Gastroesophageal sphincter (tissue), 4 donors: ENCODE results near the gene CASKIN1. TPM values are rescaled to one million over a fixed set of nuclear protein-coding genes. Genes with fewer than 3 reads are reported as not detected.

Source experiments
- ATAC-seq: fragments of 150-250 bp; one replicate; pipeline ENCODE4 v1.9.1; 2016; ENCODE audit warnings: mild to moderate bottlenecking, moderate library complexity
- H3K27ac ChIP-seq, 4 donors: fragments of 200-600 bp; sonication (generic) in 3 of 4; 1 replicate in 3 of 4; 2 replicates in 1 of 4; pipeline ENCODE4 v1.5.1; 2016 to 2019
- H3K27me3 ChIP-seq: fragments of 200-600 bp; sonication (generic); one replicate; pipeline ENCODE4 v1.5.1; 2019
- H3K36me3 ChIP-seq, 2 donors: fragments of 200-600 bp; sonication (generic); one replicate each; pipeline ENCODE4 v1.5.1; 2019; ENCODE audit warnings: control low read depth in 1 of 2
- H3K4me1 ChIP-seq, 3 donors: fragments of 200-600 bp; sonication (generic); 1 replicate in 2 of 3; 2 replicates in 1 of 3; pipeline ENCODE4 v1.5.1; 2016 to 2019; ENCODE audit warnings: control low read depth in 2 of 3
- H3K4me3 ChIP-seq, 2 donors: fragments of 200-600 bp; sonication (generic); one replicate each; pipeline ENCODE4 v1.5.1; 2019; ENCODE audit warnings: mild to moderate bottlenecking in 1 of 2, moderate library complexity in 1 of 2
- H3K9me3 ChIP-seq, 3 donors: fragments of 200-600 bp; sonication (generic); one replicate each; pipeline ENCODE4 v1.5.1; 2017 to 2019; ENCODE audit warnings: control low read depth in 2 of 3
- CTCF ChIP-seq, 4 experiments: fragments of 200-600 bp in 2 of 4; fragments of 450-650 bp in 2 of 4; sonication (generic) in 1 of 4; IDR thresholded peaks; one replicate each; pipeline ENCODE4 v1.5.1; 2017 to 2019; ENCODE audit warnings: antibody characterized with exemption in 4 of 4, mild to moderate bottlenecking in 2 of 4, moderate library complexity in 2 of 4
- EP300 ChIP-seq: sonication (generic); formaldehyde crosslinking; IDR thresholded peaks from one replicate; pipeline ENCODE4 v1.6.1; 2017; ENCODE audit warnings: antibody characterized with exemption, mild to moderate bottlenecking
- POLR2A ChIP-seq, 2 donors: fragments of 450-650 bp; IDR thresholded peaks; one replicate each; pipeline ENCODE4 v1.6.1; 2017; ENCODE audit warnings: antibody characterized with exemption in 2 of 2, mild to moderate bottlenecking in 2 of 2, moderate library complexity in 1 of 2
- POLR2AphosphoS5 ChIP-seq: sonication (generic); formaldehyde crosslinking; IDR thresholded peaks from one replicate; pipeline ENCODE4 v1.6.1; 2017; ENCODE audit warnings: antibody characterized with exemption
- WGBS, 2 donors: methylation state at CpG; one replicate each; pipeline ENCODE4 v1.1.5; 2018; ENCODE audit warnings: low coverage in 1 of 2; 5-methylcytosine and 5-hydroxymethylcytosine counted together
- total RNA-seq, 4 donors: library from RNA; depleted of rRNA; stranded (reverse); fragments of >200 nt; gene quantifications; one replicate each; pipeline ENCODE4 v1.1.0, GENCODE V29; 2016

Gene CASKIN1
- total RNA-seq, 4 donors from 2014 or later: 0.27 to 0.35 TPM; not detected in 2

DNA sequence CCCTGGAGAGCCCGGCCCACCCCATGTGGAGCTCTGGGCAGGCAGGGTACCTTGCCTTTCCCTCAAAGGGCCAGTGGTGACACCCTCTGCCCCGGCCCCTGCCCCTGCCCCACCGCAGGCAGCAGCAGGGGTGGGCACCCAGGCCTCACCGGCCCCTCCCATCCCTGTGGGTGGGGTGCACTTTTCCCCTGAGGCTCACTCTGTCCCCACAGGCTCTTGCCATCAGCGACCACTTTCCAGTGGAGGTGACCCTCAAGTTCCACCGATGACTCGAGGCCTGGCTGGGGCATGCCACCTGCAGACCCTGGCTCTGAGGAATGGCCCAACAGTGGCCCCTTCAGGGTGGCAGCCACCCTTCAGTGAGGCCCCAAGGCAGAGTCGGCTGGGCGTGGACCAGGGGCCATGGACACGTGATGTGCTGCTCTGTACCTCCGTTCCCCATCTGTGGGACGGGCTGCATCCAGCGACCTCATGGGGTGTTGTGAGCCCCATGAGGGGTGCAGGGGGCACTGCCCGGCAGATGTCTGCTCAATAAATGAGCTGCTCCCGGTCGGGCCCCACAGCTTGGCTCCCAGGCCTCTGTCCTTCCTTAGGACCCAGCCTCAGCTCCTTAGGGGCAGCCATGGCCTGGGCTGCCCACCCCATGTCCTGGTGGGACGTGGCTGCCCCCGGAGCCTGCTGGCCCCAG lies 41.9 kb upstream of the CASKIN1 start:
- 61 to 80% methylated on average over 1 to 7 of the region's 18 CpGs for WGBS, 2 donors

DNA sequence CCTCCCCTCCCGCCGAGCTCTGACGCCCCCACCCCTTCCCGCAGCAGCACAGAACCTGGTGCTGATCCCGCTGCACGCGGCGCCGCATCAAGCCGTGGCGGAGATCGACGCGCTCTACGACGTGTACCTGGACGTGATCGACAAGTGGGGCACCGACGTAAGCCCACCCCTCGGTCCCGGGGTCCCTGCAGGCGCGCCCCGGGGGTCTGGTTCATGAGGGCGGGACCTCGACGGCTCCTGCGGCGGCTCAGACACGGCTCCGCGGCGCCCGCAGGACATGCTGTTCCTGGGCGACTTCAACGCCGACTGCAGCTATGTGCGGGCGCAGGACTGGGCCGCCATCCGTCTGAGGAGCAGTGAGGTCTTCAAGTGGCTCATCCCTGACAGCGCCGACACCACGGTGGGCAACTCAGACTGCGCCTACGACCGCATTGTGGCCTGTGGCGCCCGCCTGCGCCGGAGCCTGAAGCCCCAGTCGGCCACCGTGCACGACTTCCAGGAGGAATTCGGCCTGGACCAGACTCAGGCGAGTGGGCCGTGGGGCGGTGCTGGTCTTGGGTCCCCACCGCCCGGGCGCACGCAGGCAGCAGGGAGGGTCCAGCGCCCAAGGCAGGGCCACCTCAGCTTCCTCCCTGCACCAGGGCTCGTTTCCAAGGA lies 41.2 kb upstream of the CASKIN1 start:
- H3K4me1 ChIP-seq: peaks cover 6 to 28% (median 17%) of the 10 kb centered on the region in 3 donors
- TF ChIP-seq CTCF (IDR thresholded peaks at IDR 0.05): no peak
- TF ChIP-seq EP300: no peak
- TF ChIP-seq POLR2AphosphoS5: no peak
- no peak for TF ChIP-seq POLR2A (IDR thresholded peaks at IDR 0.05)
- H3K9me3 ChIP-seq: no peaks in the 10 kb centered on the region
- H3K27ac ChIP-seq: no peak overlapping the region
- H3K27me3 ChIP-seq: peaks cover 57% of the 10 kb centered on the region
- peak; percentile 20 for ATAC-seq
- 0% methylated on average over 1 of the region's 65 CpGs; no CpG with 5 or more reads in 1 of the 2 donors for WGBS, 2 donors
- H3K4me3 ChIP-seq: peak overlapping the region in 1 of 2 donors; percentile 0
- H3K36me3 ChIP-seq: peaks cover 0 to 64% of the 10 kb centered on the region in 2 donors

More for the DNA sequence above, 41.9 kb upstream of the CASKIN1 start:
- ATAC-seq: no peak
- peaks cover 51% of the 10 kb centered on the region for H3K27me3 ChIP-seq
- H3K27ac ChIP-seq: peak overlapping the region in 1 of 4 donors; percentile 18
- TF ChIP-seq EP300 (no peak), POLR2A (IDR thresholded peaks at IDR 0.05) (no peak), POLR2AphosphoS5 (no peak), CTCF (IDR thresholded peaks at IDR 0.05) (no peak)
- peaks cover 6 to 28% (median 17%) of the 10 kb centered on the region in 3 donors for H3K4me1 ChIP-seq
- no peaks in the 10 kb centered on the region for H3K9me3 ChIP-seq
- H3K4me3 ChIP-seq: no peak overlapping the region
- H3K36me3 ChIP-seq: peaks cover 0 to 64% of the 10 kb centered on the region in 2 donors

DNA sequence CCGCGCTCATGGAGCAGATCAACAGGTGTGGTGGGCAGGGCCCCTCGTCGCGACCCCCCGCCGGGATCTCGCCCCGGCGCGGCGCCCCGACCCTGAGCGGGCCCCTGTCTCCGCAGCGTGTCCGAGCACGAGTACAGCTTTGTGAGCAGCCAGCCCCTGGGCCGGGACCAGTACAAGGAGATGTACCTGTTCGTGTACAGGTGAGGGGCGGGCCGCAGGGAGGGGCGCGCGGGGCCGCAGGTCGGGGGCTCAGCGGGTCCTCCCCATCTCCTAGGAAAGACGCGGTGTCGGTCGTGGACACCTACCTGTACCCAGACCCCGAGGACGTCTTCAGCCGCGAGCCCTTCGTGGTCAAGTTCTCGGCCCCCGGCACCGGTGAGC lies 40.7 kb upstream of the CASKIN1 start:
- 22% methylated on average over 6 of the region's 40 CpGs; no CpG with 5 or more reads in 1 of the 2 donors for WGBS, 2 donors
- Histone ChIP-seq H3K9me3 (no peaks in the 10 kb centered on the region), H3K27me3 (peaks cover 62% of the 10 kb centered on the region), H3K4me1 (peaks cover 6 to 28% (median 17%) of the 10 kb centered on the region in 3 donors), H3K4me3 (peak overlapping the region in 1 of 2 donors; percentile 38), H3K27ac (no peak overlapping the region), H3K36me3 (peaks cover 0 to 64% of the 10 kb centered on the region in 2 donors)
- no peak for TF ChIP-seq POLR2AphosphoS5
- TF ChIP-seq POLR2A (IDR thresholded peaks at IDR 0.05): no peak
- ATAC-seq: no peak

DNA sequence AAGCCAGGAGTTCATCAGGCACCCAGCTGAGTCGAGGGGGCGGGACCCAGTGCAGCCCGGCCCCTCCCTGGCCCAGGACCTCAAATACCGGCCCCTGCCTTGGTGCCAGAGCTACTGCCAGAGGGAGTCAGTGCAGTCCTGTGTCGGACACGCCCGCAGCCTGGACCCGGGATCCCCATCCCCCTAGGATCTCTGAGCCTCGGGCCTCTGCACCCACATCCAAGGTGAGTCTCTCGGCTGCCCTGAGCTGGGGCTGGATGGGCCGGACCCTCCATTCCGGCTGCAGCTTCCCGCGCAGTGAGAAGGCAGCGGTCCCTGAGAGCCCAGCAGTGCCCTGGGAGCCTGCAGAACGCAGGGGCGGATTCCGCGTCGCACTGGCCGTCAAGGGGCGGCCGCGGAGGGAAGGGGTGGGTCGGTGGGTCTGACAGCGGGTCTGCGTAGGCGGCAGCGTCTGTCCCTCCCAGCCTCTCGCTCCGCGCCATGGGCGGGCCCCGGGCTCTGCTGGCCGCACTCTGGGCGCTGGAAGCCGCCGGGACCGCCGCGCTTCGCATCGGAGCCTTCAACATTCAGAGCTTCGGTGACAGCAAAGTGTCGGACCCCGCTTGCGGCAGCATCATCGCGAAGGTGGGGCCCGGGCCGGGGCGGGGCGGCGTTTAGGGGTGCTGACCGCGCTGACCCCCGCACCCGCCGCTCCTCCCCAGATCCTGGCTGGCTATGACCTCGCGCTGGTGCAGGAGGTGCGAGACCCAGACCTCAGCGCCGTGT lies 40.1 kb upstream of the CASKIN1 start, which contains the start of gene DNASE1L2:
DNASE1L2 (plus strand) TSS at position 108 of the 765 bp plus-strand sequence; CDS start at position 481, 373 bp downstream.
- no peaks in the 10 kb centered on the region for H3K9me3 ChIP-seq
- peaks cover 6 to 28% (median 17%) of the 10 kb centered on the region in 3 donors for H3K4me1 ChIP-seq
- TF ChIP-seq EP300 (no peak), POLR2AphosphoS5 (peak; percentile 20)
- H3K27me3 ChIP-seq: peaks cover 65% of the 10 kb centered on the region
- H3K27ac ChIP-seq: no peak within 1 kb of the TSS
- peaks cover 0 to 64% of the 10 kb centered on the region in 2 donors for H3K36me3 ChIP-seq
- peak; percentile 26 for ATAC-seq
- no CpG with 5 or more reads among the region's 64 CpGs for WGBS, 2 donors
- H3K4me3 ChIP-seq: peak within 1 kb of the TSS in 1 of 2 donors; percentile 38

DNA sequence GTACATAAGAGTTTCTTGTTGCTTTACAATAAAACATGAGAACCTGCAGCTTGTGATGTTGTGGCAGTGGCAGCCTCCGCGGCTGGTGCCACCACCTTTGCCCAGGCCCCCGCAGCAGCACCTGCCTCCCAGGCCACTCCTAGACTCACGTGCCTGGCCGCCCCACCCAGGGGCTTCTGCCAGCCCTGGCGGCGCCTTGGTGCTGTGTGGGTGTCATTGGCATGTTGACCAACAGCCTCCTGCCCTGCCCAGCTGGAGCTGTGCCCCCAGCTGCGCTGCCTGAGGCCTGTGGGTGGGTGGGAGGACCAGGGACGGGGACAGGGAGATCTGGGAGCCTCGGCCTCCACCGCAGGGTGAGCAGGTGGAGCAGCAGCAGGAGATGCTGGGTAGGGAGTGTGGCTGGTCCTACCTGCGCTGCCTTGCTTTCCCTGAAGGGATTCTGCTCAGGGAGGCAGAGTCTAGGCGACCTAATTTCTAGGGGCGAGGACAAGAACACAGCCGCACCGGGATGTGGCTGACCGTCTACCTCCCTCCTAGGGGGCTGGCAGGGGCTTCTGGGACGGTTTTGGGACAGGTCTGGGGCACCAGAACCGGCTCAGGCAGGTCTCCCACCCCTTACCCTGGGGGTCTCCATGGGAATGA lies 39.4 kb upstream of the CASKIN1 start:
- TF ChIP-seq POLR2AphosphoS5 (no peak), POLR2A (IDR thresholded peaks at IDR 0.05) (no peak), CTCF (IDR thresholded peaks at IDR 0.05) (no peak), EP300 (no peak)
- no peak for ATAC-seq
- WGBS, 2 donors: 76% methylated on average over 4 of the region's 19 CpGs; no CpG with 5 or more reads in 1 of the 2 donors
- H3K27me3 ChIP-seq: peaks cover 65% of the 10 kb centered on the region
- H3K9me3 ChIP-seq: no peaks in the 10 kb centered on the region
- H3K27ac ChIP-seq: no peak overlapping the region
- H3K4me3 ChIP-seq: no peak overlapping the region
- peaks cover 6 to 28% (median 17%) of the 10 kb centered on the region in 3 donors for H3K4me1 ChIP-seq
- H3K36me3 ChIP-seq: peaks cover 0 to 66% of the 10 kb centered on the region in 2 donors
